NCI-H146 treated with DMSO at 0.1 percent for 48 hours (cell line): Measurements from ENCODE around the gene SDF4.

Experiments used
- DNase-seq: peaks from one replicate; lab custom pipeline; 2025; ENCODE audit not compliant: unreplicated experiment; lab: John Stamatoyannopoulos, UW

The SDF4 gene

DNA sequence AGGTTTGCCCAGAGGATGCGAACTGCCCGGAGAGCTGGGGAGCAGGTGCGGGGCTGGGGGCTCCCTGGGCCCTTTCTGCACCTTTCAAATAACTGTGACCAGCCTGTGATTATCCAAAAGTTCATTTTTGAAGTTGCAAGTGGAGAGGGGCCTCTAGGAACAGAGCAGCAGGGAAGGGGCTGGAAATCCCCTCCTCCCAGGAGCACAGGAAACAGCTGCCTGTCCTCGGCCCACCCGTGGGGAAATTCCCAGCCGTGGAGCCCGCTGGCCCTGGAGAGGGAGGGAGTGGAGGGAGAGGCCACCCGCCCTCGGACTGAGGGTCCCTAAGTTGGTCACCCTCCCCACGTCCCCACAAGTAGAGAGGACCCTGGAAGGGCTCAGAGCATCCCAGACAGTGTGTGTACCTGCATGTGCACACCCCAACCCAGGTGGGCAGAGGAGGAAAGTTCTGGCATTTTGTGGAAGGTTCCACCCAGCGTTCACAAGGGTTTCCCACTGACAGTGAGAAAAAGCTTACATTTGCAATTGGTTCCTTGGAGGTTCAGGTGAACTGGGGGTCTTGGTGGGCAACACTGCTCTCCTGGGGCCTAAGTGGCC, 16.6 kb downstream of the SDF4 start:
- no peak for DNase-seq

DNA sequence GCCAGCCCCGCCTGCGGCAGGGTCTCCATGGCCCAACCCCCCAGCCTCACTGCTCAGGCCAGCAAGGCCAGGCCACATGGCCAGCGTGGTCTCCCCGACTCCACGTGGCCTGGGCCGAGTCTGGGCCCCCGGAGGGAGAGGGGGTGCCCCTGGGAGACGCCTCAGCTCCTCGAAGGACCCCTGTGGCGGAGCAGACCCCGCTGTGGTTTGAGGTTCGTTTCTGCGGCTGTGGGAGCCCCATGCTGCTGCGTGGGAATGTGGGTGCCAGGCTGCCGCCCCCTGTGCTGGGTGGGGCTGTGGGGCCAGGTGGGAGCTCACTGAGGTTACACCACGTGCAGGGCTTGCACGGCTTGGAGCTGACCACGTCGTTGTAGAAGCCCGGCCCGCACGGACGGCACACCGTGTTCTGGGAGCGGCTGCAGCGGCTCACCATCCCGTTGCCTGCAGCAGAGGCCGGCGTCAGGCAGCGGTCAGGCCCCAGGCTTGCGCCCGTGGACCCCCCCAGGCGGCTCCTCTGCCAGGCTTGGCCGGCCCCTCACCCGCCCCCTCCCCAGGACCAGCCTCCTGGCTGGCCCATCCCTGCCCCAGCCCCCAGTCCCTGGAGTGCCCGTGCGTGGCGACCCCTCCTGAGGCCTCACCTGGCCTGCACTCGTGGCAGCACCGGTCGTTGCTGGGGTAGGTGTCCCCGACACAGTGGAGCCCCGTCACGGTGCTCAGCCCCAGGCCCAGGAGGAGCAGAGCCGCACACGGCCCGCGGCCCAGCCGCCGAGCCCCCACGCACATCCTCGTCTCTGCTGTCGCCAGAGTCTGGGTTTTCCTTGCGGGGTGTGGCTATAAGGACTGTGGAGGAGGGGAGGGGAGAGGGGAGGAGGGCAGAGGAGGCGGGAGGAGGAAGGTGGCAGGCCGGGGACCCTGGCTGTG, 18.2 kb downstream of the SDF4 start, which contains the start of gene TNFRSF4:
Gene TNFRSF4 (minus strand): TSS at position 809 of the 921 bp plus-strand sequence. CDS start 26 bp downstream, at position 783.
- DNase-seq: no peak

GRCh38 chr1:1212780-1213344, 18.9 kb downstream of the SDF4 start:
- DNase-seq: no peak

- DNase-seq: no peak
Observed at GRCh38 chr1:1211541-1212441, 20.0 kb downstream of the SDF4 start.

- no peak for DNase-seq
Observed at GRCh38 chr1:1210726-1211540, 20.9 kb downstream of the SDF4 start.

DNA sequence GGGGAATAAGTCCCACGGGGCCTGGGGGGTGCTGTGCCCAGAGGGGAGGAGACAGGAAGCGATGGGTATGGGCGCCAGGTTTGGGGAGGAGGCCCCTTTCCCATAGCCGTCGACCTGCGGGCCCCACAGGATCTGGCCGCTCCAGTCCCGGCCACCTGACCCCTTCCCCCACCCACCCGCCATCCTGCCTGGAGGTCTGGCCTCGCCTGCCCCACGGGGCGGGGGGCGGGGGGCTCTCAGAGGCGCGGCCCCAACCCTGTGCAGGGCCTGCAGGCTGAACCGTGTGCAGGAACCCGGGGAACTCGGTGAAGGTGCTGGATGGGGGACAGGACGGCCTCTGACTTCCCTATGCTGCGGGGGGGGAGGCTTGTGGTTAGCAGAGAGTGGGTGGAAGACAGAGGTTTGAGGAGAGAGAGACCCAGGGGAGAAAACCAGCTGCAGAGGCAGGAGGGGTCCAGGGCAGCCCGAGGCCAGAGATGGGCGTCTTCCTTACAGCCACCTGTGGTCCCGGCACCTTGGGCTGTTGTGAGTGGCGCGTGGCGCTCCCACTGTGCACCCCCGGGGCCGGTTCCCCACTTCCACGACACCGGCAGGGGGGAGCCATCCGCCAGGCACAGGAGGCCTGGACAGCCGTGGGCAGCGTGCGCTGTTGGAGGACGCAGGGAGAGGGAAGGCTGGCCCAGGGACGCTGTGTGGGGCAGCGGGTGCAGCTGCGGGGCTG, 22.9 kb downstream of the SDF4 start:
- no peak for DNase-seq

GRCh38 chr1:1207571-1207892, 24.3 kb downstream of the SDF4 start:
- DNase-seq: no peak

DNA sequence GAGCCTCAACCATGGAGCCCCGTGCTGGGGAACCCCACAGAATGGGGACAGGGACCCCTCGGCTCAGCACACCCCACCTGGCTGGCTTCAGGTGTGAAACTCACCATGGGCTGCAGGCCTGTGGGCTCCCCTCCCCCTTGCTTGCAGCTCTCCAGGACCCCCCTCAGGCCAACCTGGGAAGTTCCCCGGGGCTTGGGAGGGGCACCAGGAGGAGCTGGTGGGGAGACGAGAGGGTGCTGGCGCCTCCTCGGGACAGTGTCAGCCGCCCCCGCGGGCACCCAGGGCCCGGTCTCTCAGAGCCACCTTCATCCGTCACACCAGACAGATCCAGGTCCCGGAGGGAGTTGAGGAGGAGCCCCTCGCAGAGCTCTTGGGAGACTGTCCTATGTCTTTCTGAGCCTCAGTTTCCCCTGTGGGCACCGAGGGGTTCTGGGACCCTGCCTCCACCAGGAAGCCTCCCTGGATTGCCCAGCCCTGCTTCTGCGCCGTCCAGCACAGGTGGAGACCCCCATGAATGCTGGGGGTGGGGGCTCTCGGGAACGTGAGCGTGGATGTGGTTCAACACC, 24.8 kb downstream of the SDF4 start:
- no peak for DNase-seq

GRCh38 chr1:1206376-1206965, 25.3 kb downstream of the SDF4 start, which contains the start of gene TNFRSF18:
TNFRSF18 (minus strand) TSS chr1:1206592; CDS start chr1:1206571, 21 bp downstream.
- no peak for DNase-seq

GRCh38 chr1:1205769-1206375, 25.9 kb downstream of the SDF4 start:
- DNase-seq: no peak

DNA sequence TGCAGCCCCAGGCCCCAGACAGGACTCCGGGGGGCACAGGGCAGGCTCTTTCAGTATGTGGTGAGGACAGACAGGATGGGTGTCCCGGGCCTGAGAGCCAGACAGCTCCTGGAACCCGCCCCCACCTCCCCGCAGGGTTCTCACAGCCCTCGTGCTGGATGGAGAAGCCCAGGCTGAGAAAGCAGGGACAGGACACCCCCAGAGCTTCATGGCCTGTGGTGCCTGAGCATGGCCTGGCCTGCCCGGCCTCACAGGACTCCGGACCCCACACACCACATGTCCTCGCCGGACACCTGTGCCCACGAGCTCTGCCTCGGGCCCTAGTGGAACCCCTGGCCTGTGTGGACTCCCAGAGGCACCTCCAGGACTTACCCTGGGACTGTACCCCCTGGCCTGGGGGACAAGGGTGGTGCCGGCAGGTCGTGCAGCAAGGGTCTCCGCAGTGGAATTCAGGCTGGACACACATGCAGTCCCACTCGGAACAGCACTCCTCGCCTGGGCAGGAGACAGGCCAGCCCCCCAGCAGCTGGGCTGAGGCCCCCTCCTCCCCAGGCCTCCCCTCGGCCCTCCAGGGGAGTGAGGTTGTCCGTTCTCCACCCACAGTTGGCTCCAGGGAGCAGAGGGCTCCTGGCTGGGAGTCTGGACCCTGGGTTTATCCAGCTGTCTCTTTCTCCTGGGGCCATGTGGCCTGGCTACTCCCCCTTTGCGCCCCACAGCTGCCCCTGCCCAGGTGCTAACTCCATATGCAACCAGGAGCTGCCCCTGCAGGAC, 26.6 kb downstream of the SDF4 start:
- no peak for DNase-seq

GRCh38 chr1:1204425-1204920, 27.3 kb downstream of the SDF4 start:
- DNase-seq: no peak

DNA sequence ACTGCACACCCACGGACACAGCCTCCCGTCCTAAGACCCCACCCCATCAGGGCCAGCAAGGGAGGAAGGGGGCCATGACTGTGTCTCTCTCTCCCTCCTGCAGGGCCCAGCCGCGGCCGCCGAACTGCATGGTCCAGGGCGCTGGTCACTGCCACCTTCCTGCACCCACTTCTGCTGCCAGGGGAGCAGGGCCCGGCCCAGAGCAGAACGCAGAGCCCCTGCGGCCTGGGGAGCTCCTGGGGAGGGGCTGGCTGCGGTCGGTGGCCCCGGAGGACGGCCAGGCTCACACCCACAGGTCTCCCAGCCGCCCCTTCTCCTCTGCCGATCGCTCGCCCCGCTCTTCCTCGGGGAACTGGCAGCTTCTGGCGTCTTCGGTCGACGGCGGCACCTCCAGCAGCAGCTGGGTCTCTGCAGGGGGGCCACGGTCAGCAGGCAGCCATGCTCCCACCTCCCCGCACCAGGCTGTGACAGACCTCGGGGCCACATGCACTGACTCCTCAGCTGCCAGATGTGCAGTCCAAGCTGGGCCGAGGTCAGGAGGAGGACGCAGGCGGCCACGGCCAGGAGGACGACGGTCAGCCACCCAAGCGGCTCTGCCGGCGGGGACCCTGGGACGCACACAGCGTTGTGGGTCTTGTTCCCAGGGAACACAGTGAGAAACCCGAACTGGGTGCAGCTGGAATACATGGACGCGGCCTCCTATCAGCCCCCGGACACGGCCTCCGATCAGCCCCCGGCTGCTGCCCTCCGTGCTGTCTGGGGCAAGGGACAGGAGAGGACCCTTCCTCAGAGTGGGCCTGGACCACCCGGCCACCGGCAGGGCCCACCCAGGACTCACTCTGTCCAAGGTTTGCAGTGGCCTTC, 28.0 kb downstream of the SDF4 start:
- no peak for DNase-seq

- DNase-seq: no peak
Observed at GRCh38 chr1:1202831-1203560, 28.8 kb downstream of the SDF4 start.

GRCh38 chr1:1200876-1201810, 30.7 kb downstream of the SDF4 start:
- DNase-seq: no peak
